HepG2 (cell line): ENCODE results near the gene STMN1. TPM values are rescaled to one million over a fixed set of nuclear protein-coding genes. Genes with fewer than 3 reads are reported as not detected.
A peak's percentile ranks its signal among the peaks of the same experiment; 100 is the strongest.

Experiments
- GZF1 ChIP-seq: sonication (generic); formaldehyde crosslinking; IDR thresholded peaks from 2 replicates; pipeline ENCODE4 v1.5.1; 2020; ENCODE audit warnings: mild to moderate bottlenecking, missing genetic modification reagents
- KDM4B ChIP-seq: sonication (generic); formaldehyde crosslinking; IDR thresholded peaks from 2 replicates; pipeline ENCODE4 v1.4.0; 2020; ENCODE audit warnings: missing genetic modification reagents
- KLF9 ChIP-seq: IDR thresholded peaks from 2 replicates; pipeline ENCODE4 v1.6.1; 2016; ENCODE audit warnings: low read depth
- MBD4 ChIP-seq: IDR thresholded peaks from 2 replicates; pipeline ENCODE4 v1.6.1; 2012; ENCODE audit warnings: low read length, inconsistent platforms, borderline replicate concordance
- NFATC3 ChIP-seq: sonication (generic); formaldehyde crosslinking; IDR thresholded peaks from 2 replicates; pipeline ENCODE4 v1.5.1; 2020; ENCODE audit warnings: mild to moderate bottlenecking, missing genetic modification reagents
- NR1H2 ChIP-seq: sonication (generic); formaldehyde crosslinking; IDR thresholded peaks from 2 replicates; pipeline ENCODE4 v1.8.1; 2022; ENCODE audit warnings: low read depth, missing genetic modification reagents, borderline replicate concordance
- NR3C1 ChIP-seq: sonication (generic); formaldehyde crosslinking; IDR thresholded peaks from 2 replicates; pipeline ENCODE4 v1.4.0; 2020; ENCODE audit warnings: missing genetic modification reagents
- SALL2 ChIP-seq: sonication (generic); formaldehyde crosslinking; IDR thresholded peaks from 2 replicates; pipeline ENCODE4 v1.8.1; 2023; ENCODE audit warnings: mild to moderate bottlenecking, missing genetic modification reagents, inconsistent platforms
- THAP11 ChIP-seq: IDR thresholded peaks from 2 replicates; pipeline ENCODE4 v1.6.1; 2016; ENCODE audit warnings: missing biosample characterization, missing genetic modification reagents
- ZNF335 ChIP-seq: sonication (generic); formaldehyde crosslinking; IDR thresholded peaks from 2 replicates; pipeline ENCODE4 v1.4.0; 2020; ENCODE audit warnings: missing genetic modification reagents
- ZNF354B ChIP-seq: sonication (generic); formaldehyde crosslinking; IDR thresholded peaks from 2 replicates; pipeline ENCODE4 v1.8.0; 2022; ENCODE audit warnings: mild to moderate bottlenecking, missing genetic modification reagents
- ZNF746 ChIP-seq: sonication (generic); formaldehyde crosslinking; IDR thresholded peaks from 2 replicates; pipeline ENCODE4 v1.8.0; 2022; ENCODE audit warnings: mild to moderate bottlenecking, missing genetic modification reagents
- polyA plus RNA-seq, 8 experiments: library from polyadenylated mRNA; depleted of rRNA in 3 of 8; stranded (reverse) in 7 of 8; unstranded in 1 of 8; fragments of >200 nt; fragmentation: Illumina TruSeq in 4 of 8; extraction: Trizol in 4 of 8; gene quantifications; 2 replicates each; pipeline versions ENCODE4 v1.2.1 to v1.2.3, GENCODE V29; 2011 to 2016; ENCODE audit warnings: low read depth in 4 of 8, missing spikeins in 1 of 8, mixed read lengths in 1 of 8; ENCODE audit not compliant: insufficient read depth in 1 of 8
- total RNA-seq, 5 experiments: library from RNA; depleted of rRNA; stranded (reverse); fragments of >200 nt; fragmentation: Illumina TruSeq; extraction: Trizol; gene quantifications; 2 replicates each; pipeline ENCODE4 v1.2.3, GENCODE V29; 2016; ENCODE audit warnings: low read depth in 1 of 5
- TF ChIP-seq, protein P1 (sequence below), 2 experiments: sonication (generic) in 1 of 2; formaldehyde crosslinking in 1 of 2; IDR thresholded peaks; 2 replicates each; pipeline versions ENCODE4 v1.4.0 to v1.6.1; 2018 to 2020; ENCODE audit warnings: missing genetic modification reagents in 2 of 2, borderline replicate concordance in 1 of 2, low read depth in 1 of 2, mild to moderate bottlenecking in 1 of 2, missing biosample characterization in 1 of 2
- TF ChIP-seq, protein P2 (sequence below): sonication (generic); formaldehyde crosslinking; IDR thresholded peaks from 2 replicates; pipeline ENCODE4 v1.4.0; 2020; ENCODE audit warnings: mild to moderate bottlenecking, missing genetic modification reagents
- TF ChIP-seq, protein P3 (sequence below): IDR thresholded peaks from 2 replicates; pipeline ENCODE4 v1.6.1; 2012; ENCODE audit warnings: inconsistent platforms
- TF ChIP-seq, protein P4 (sequence below): sonication (generic); formaldehyde crosslinking; IDR thresholded peaks from 2 replicates; pipeline ENCODE4 v1.4.0; 2020; ENCODE audit warnings: missing genetic modification reagents, borderline replicate concordance
- TF ChIP-seq, protein P5 (sequence below): sonication (generic); formaldehyde crosslinking; IDR thresholded peaks from 2 replicates; pipeline ENCODE4 v1.5.0; 2020; ENCODE audit warnings: mild to moderate bottlenecking, missing genetic modification reagents

Gene STMN1
- total and polyA plus RNA-seq, 2 of the 13 experiments (the other 11 are each of a cell fraction or from before 2014, with no cell fraction given), result 45.9 to 409 TPM

DNA sequence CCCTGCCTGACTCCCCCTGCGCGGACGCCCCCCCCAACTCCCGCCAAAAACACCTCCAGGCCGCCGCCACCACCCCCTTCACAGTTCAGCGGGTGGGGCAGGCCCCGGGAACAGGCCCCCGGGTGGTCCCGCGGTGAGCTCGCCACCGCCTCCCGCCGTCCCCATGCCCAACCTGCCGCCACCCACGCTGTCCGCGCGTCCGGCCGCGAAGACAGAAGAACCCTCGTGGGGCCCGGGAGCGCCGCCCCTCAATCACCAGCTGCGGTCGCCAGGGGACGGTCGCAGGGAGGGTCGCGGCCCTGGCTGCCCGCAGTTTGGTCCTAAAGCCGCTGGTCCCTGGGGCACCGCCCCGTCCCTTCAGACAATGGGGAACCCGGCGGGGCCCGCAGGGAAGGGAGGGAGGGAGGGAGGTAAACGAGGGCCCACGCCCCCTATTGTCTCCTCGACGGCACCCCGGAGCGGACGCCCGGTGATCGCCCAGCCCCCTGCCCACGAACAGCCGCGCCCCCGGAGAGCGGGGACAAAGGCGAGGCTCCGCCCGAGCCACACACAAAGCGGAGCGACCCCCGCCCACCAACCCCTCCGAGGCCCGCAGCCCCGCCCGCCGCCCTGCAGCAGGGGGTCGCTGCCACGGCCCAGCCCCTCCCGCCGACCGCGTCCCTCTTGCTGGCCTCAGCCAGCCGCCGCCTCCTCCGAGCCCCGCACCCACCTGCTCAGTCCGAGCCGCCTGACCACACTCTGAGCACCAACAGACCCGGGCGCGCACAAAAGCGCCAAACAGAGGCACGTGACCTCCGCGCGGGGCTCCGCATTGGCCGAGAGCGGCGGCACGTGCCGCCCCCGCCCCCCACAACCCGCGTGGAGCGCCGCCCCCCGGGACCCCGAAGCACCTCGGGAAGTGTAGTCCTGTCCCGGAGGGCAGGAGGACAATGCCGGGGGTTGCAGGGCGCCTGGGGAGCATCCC lies at the start of gene STMN1 (continued):
- TF ChIP-seq, protein P1, sequence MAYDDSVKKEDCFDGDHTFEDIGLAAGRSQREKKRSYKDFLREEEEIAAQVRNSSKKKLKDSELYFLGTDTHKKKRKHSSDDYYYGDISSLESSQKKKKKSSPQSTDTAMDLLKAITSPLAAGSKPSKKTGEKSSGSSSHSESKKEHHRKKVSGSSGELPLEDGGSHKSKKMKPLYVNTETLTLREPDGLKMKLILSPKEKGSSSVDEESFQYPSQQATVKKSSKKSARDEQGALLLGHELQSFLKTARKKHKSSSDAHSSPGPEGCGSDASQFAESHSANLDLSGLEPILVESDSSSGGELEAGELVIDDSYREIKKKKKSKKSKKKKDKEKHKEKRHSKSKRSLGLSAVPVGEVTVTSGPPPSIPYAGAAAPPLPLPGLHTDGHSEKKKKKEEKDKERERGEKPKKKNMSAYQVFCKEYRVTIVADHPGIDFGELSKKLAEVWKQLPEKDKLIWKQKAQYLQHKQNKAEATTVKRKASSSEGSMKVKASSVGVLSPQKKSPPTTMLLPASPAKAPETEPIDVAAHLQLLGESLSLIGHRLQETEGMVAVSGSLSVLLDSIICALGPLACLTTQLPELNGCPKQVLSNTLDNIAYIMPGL (CRISPR knock-in tag; IDR thresholded peaks at IDR 0.05; ENCODE audit: borderline replicate concordance in 1 of 2, low read depth in 1 of 2), result no peak; a peak in 1 of 4 replicates
- TF ChIP-seq KLF9 (CRISPR knock-in tag), result no peak
- TF ChIP-seq MBD4, result no peak
- no peak for TF ChIP-seq ZNF335 (CRISPR knock-in tag)
- TF ChIP-seq SALL2 (CRISPR knock-in tag), result peak; percentile 47; the same call in 1 of the 2 replicates
- TF ChIP-seq, protein P2, sequence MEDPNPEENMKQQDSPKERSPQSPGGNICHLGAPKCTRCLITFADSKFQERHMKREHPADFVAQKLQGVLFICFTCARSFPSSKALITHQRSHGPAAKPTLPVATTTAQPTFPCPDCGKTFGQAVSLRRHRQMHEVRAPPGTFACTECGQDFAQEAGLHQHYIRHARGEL (CRISPR knock-in tag), result no peak
- TF ChIP-seq ZNF354B (CRISPR knock-in tag), result no peak
- TF ChIP-seq NR1H2 (CRISPR knock-in tag), result no peak
- TF ChIP-seq, protein P3, sequence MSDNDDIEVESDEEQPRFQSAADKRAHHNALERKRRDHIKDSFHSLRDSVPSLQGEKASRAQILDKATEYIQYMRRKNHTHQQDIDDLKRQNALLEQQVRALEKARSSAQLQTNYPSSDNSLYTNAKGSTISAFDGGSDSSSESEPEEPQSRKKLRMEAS, result peak; percentile 84
- peak; percentile 97 for TF ChIP-seq THAP11
- TF ChIP-seq NR3C1, result no peak
- TF ChIP-seq KDM4B (CRISPR knock-in tag), result no peak
- TF ChIP-seq NFATC3, result no peak
- TF ChIP-seq, protein P4, sequence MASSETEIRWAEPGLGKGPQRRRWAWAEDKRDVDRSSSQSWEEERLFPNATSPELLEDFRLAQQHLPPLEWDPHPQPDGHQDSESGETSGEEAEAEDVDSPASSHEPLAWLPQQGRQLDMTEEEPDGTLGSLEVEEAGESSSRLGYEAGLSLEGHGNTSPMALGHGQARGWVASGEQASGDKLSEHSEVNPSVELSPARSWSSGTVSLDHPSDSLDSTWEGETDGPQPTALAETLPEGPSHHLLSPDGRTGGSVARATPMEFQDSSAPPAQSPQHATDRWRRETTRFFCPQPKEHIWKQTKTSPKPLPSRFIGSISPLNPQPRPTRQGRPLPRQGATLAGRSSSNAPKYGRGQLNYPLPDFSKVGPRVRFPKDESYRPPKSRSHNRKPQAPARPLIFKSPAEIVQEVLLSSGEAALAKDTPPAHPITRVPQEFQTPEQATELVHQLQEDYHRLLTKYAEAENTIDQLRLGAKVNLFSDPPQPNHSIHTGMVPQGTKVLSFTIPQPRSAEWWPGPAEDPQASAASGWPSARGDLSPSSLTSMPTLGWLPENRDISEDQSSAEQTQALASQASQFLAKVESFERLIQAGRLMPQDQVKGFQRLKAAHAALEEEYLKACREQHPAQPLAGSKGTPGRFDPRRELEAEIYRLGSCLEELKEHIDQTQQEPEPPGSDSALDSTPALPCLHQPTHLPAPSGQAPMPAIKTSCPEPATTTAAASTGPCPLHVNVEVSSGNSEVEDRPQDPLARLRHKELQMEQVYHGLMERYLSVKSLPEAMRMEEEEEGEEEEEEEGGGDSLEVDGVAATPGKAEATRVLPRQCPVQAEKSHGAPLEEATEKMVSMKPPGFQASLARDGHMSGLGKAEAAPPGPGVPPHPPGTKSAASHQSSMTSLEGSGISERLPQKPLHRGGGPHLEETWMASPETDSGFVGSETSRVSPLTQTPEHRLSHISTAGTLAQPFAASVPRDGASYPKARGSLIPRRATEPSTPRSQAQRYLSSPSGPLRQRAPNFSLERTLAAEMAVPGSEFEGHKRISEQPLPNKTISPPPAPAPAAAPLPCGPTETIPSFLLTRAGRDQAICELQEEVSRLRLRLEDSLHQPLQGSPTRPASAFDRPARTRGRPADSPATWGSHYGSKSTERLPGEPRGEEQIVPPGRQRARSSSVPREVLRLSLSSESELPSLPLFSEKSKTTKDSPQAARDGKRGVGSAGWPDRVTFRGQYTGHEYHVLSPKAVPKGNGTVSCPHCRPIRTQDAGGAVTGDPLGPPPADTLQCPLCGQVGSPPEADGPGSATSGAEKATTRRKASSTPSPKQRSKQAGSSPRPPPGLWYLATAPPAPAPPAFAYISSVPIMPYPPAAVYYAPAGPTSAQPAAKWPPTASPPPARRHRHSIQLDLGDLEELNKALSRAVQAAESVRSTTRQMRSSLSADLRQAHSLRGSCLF (CRISPR knock-in tag), result no peak
- TF ChIP-seq, protein P5, sequence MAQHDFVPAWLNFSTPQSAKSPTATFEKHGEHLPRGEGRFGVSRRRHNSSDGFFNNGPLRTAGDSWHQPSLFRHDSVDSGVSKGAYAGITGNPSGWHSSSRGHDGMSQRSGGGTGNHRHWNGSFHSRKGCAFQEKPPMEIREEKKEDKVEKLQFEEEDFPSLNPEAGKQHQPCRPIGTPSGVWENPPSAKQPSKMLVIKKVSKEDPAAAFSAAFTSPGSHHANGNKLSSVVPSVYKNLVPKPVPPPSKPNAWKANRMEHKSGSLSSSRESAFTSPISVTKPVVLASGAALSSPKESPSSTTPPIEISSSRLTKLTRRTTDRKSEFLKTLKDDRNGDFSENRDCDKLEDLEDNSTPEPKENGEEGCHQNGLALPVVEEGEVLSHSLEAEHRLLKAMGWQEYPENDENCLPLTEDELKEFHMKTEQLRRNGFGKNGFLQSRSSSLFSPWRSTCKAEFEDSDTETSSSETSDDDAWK, result no peak
- TF ChIP-seq GZF1 (CRISPR knock-in tag), result no peak
- TF ChIP-seq ZNF746, result 0 out of 2 replicates have a peak, but pooled peaks have one; percentile 27
